HepG2 (cell line): Measurements from ENCODE around the gene SELENOS. TPM values are rescaled to one million over a fixed set of nuclear protein-coding genes. Genes with fewer than 3 reads are reported as not detected.

ENCODE experiments used
- ATAC-seq: fragments of 200-7000 bp; cut with Tn5 transposase; 3 replicates; pipeline ENCODE4 v1.9.1; 2020; ENCODE audit warnings: mild to moderate bottlenecking, moderate library complexity
- BruUV-seq: library from RNA; stranded (reverse); fragments of 400-500 nt; replicated peaks from 2 replicates; lab custom pipeline; 2021; lab: Mats Ljungman, UMichigan
- CTCF ChIA-PET: fragments of 300-600 bp; formaldehyde crosslinking; extraction: SDS; loops from one replicate; lab custom pipeline; 2021; ENCODE audit warnings: low total read pairs, inconsistent platforms, low intra/inter-chr PET ratio; lab: Yijun Ruan, JAX
- POLR2A ChIA-PET: fragments of 350-600 bp; sonication (Branson Sonifier 250); formaldehyde crosslinking; loops from one replicate; lab custom pipeline; 2020; ENCODE audit warnings: antibody characterized with exemption, inconsistent platforms; lab: Yijun Ruan, JAX
- DNase-seq: peaks from one replicate; pipeline ENCODE4 v3.0.0-alpha.2; 2015; ENCODE audit warnings: low spot score
- FAIRE-seq: peaks from 3 replicates; lab custom pipeline; 2011; peaks lifted over from hg19 to GRCh38; lab: Jason Lieb, UNC
- H2AFZ ChIP-seq: one replicate; pipeline ENCODE4 v1.6.1; 2011; ENCODE audit warnings: low read length, inconsistent platforms
- H3K27ac ChIP-seq: fragments of 300-600 bp; 3 replicates; pipeline ENCODE4 v1.8.0; 2011; ENCODE audit warnings: mixed run types, mild to moderate bottlenecking, mixed read lengths, low read length, inconsistent platforms; ENCODE audit not compliant: insufficient read depth; ENCODE audit errors: extremely low read length
- H3K27me3 ChIP-seq, 2 experiments: fragments of 200-600 bp in 1 of 2; 2 replicates in 1 of 2; 3 replicates in 1 of 2; pipeline versions ENCODE4 v1.6.0 to v1.8.0; 2011; ENCODE audit warnings: low read length in 2 of 2, mild to moderate bottlenecking in 2 of 2, moderate library complexity in 2 of 2, inconsistent platforms in 1 of 2; ENCODE audit not compliant: insufficient read depth in 2 of 2, control insufficient read depth in 1 of 2
- H3K36me3 ChIP-seq, 2 experiments: fragments of 200-600 bp in 1 of 2; replicated peaks in 1 of 2; 2 replicates in 1 of 2; 3 replicates in 1 of 2; pipeline versions ENCODE4 v1.5.1 to v1.8.0; 2011; ENCODE audit warnings: low read length in 2 of 2, inconsistent platforms in 1 of 2; ENCODE audit not compliant: insufficient read depth in 2 of 2, control insufficient read depth in 1 of 2
- H3K4me1 ChIP-seq: 2 replicates; pipeline ENCODE4 v1.5.1; 2012; ENCODE audit warnings: low read length, inconsistent platforms; ENCODE audit not compliant: insufficient read depth
- H3K4me2 ChIP-seq: 2 replicates; pipeline ENCODE4 v1.6.0; 2011; ENCODE audit warnings: low read depth, low read length, inconsistent platforms
- H3K4me3 ChIP-seq, 3 experiments: fragments of 200-600 bp in 1 of 3; sonication (generic), shearing (Covaris generic) in 1 of 3; replicated peaks in 1 of 3; 2 replicates each; pipeline ENCODE4 v1.5.1; 2011 to 2016; ENCODE audit warnings: low read length in 3 of 3, inconsistent platforms in 2 of 3, low read depth in 2 of 3, mild to moderate bottlenecking in 2 of 3, control low read depth in 1 of 3, mixed read lengths in 1 of 3; ENCODE audit not compliant: insufficient read depth in 1 of 3
- H3K79me2 ChIP-seq: one replicate; pipeline ENCODE4 v1.6.1; 2011; ENCODE audit warnings: low read length, inconsistent platforms; ENCODE audit not compliant: insufficient read depth
- H3K9ac ChIP-seq: 2 replicates; pipeline ENCODE4 v1.6.0; 2011; ENCODE audit warnings: mild to moderate bottlenecking, low read depth, low read length, inconsistent platforms; ENCODE audit not compliant: insufficient read depth
- H3K9me3 ChIP-seq: 2 replicates; pipeline ENCODE4 v1.5.1; 2012; ENCODE audit warnings: mild to moderate bottlenecking, low read length
- H4K20me1 ChIP-seq: 2 replicates; pipeline ENCODE4 v1.6.0; 2011; ENCODE audit warnings: inconsistent platforms, mild to moderate bottlenecking, low read length, moderate library complexity; ENCODE audit not compliant: insufficient read depth
- JUNB ChIP-seq: sonication (generic); formaldehyde crosslinking; IDR thresholded peaks from 2 replicates; pipeline ENCODE4 v1.8.0; 2022; ENCODE audit warnings: missing genetic modification reagents, mild to moderate bottlenecking, borderline replicate concordance
- ZBTB38 ChIP-seq: sonication (generic); formaldehyde crosslinking; IDR thresholded peaks from 2 replicates; pipeline ENCODE4 v1.5.1; 2020; ENCODE audit warnings: mild to moderate bottlenecking, missing genetic modification reagents
- ZFP36L1 ChIP-seq: sonication (generic); formaldehyde crosslinking; IDR thresholded peaks from 2 replicates; pipeline ENCODE4 v1.8.0; 2022; ENCODE audit warnings: mild to moderate bottlenecking, missing genetic modification reagents, moderate library complexity
- WGBS: methylation state at CpG from one replicate; pipeline ENCODE4 v1.1.6; 2017; ENCODE audit warnings: low lambda C conversion rate; 5-methylcytosine and 5-hydroxymethylcytosine counted together
- in situ Hi-C: cut with HindIII; loops from 2 replicates; pipeline ENCODE4 v1.10.0; 2017; ENCODE audit warnings: low pct_unique_long_range_greater_than_20kb; ENCODE audit not compliant: extremely low pct_ligation_motif_present
- intact Hi-C: fragments of 100-400 bp; cut with micrococcal nuclease; formaldehyde crosslinking; loops from one replicate; pipeline ENCODE4 v1.10.0; 2022; ENCODE audit not compliant: unreplicated experiment
- polyA plus RNA-seq, 8 experiments: library from polyadenylated mRNA; depleted of rRNA in 3 of 8; stranded (reverse) in 7 of 8; unstranded in 1 of 8; fragments of >200 nt; fragmentation: Illumina TruSeq in 4 of 8; extraction: Trizol in 4 of 8; gene quantifications; 2 replicates each; pipeline versions ENCODE4 v1.2.1 to v1.2.3, GENCODE V29; 2011 to 2016; ENCODE audit warnings: low read depth in 4 of 8, missing spikeins in 1 of 8, mixed read lengths in 1 of 8; ENCODE audit not compliant: insufficient read depth in 1 of 8
- total RNA-seq, 5 experiments: library from RNA; depleted of rRNA; stranded (reverse); fragments of >200 nt; fragmentation: Illumina TruSeq; extraction: Trizol; gene quantifications; 2 replicates each; pipeline ENCODE4 v1.2.3, GENCODE V29; 2016; ENCODE audit warnings: low read depth in 1 of 5
- TF ChIP-seq, protein P1 (sequence below): sonication (generic); formaldehyde crosslinking; IDR thresholded peaks from 2 replicates; pipeline ENCODE4 v1.4.0; 2020; ENCODE audit warnings: missing genetic modification reagents
- TF ChIP-seq, protein P2 (sequence below): sonication (generic); formaldehyde crosslinking; IDR thresholded peaks from 2 replicates; pipeline ENCODE4 v1.4.0; 2020; ENCODE audit warnings: missing genetic modification reagents
- TF ChIP-seq, protein P3 (sequence below): fragments of 450-650 bp; IDR thresholded peaks from 2 replicates; pipeline ENCODE4 v1.6.1; 2017
- TF ChIP-seq, protein P4 (sequence below): sonication (generic); formaldehyde crosslinking; IDR thresholded peaks from 2 replicates; pipeline ENCODE4 v1.5.0; 2020; ENCODE audit warnings: mild to moderate bottlenecking, missing genetic modification reagents, moderate library complexity

SELENOS gene
- total and polyA plus RNA-seq, 2 of the 13 experiments (the other 11 are each of a cell fraction or from before 2014, with no cell fraction given): 63.0 to 66.1 TPM

DNA sequence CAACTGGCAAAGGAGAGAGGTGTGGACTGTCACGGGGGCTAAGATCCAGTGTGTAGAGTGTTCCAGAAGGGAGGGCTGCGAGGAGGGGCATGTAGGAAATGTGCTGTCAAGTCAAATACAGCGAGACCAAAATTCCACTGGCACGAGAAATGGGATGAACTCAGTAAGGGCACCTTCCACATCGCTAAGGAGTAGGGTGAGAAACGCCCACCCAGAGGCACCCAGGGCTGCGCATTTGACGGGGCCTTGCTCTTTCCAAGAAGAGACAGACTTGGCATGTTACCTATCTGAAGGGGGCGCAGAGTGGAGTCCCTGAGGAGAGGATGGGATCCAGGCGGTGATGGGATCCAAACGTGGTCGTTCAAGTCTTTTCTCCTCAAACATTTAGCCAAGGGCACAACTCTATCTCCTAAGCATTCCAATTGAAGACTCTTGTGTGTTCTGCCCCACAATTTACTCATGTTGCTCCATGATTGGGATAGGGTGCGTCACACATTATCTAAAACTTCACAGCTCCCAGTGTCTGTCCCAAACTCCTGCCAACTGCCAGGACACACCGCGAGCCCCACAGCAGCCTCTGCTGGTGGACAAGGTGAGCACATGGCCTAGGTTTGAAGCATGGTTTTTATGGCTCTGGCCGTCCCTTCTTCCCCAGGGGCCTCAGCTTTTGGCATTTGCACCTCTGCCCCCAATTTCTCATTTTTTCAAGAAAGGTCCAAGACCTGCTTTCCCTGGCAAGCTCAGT lies 7.6 kb downstream of the SELENOS start:
- CTCF ChIA-PET: no interaction called here
- H3K36me3 ChIP-seq: peaks cover 10 to 44% of the 10 kb centered on the region in 2 experiments
- TF ChIP-seq ZBTB38 (peak; percentile 28; the same call in 1 of the 2 replicates), ZFP36L1 (CRISPR knock-in tag) (no peak), JUNB (no peak)
- TF ChIP-seq, protein P1, sequence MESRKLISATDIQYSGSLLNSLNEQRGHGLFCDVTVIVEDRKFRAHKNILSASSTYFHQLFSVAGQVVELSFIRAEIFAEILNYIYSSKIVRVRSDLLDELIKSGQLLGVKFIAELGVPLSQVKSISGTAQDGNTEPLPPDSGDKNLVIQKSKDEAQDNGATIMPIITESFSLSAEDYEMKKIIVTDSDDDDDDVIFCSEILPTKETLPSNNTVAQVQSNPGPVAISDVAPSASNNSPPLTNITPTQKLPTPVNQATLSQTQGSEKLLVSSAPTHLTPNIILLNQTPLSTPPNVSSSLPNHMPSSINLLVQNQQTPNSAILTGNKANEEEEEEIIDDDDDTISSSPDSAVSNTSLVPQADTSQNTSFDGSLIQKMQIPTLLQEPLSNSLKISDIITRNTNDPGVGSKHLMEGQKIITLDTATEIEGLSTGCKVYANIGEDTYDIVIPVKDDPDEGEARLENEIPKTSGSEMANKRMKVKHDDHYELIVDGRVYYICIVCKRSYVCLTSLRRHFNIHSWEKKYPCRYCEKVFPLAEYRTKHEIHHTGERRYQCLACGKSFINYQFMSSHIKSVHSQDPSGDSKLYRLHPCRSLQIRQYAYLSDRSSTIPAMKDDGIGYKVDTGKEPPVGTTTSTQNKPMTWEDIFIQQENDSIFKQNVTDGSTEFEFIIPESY: peak; percentile 100
- TF ChIP-seq, protein P2, sequence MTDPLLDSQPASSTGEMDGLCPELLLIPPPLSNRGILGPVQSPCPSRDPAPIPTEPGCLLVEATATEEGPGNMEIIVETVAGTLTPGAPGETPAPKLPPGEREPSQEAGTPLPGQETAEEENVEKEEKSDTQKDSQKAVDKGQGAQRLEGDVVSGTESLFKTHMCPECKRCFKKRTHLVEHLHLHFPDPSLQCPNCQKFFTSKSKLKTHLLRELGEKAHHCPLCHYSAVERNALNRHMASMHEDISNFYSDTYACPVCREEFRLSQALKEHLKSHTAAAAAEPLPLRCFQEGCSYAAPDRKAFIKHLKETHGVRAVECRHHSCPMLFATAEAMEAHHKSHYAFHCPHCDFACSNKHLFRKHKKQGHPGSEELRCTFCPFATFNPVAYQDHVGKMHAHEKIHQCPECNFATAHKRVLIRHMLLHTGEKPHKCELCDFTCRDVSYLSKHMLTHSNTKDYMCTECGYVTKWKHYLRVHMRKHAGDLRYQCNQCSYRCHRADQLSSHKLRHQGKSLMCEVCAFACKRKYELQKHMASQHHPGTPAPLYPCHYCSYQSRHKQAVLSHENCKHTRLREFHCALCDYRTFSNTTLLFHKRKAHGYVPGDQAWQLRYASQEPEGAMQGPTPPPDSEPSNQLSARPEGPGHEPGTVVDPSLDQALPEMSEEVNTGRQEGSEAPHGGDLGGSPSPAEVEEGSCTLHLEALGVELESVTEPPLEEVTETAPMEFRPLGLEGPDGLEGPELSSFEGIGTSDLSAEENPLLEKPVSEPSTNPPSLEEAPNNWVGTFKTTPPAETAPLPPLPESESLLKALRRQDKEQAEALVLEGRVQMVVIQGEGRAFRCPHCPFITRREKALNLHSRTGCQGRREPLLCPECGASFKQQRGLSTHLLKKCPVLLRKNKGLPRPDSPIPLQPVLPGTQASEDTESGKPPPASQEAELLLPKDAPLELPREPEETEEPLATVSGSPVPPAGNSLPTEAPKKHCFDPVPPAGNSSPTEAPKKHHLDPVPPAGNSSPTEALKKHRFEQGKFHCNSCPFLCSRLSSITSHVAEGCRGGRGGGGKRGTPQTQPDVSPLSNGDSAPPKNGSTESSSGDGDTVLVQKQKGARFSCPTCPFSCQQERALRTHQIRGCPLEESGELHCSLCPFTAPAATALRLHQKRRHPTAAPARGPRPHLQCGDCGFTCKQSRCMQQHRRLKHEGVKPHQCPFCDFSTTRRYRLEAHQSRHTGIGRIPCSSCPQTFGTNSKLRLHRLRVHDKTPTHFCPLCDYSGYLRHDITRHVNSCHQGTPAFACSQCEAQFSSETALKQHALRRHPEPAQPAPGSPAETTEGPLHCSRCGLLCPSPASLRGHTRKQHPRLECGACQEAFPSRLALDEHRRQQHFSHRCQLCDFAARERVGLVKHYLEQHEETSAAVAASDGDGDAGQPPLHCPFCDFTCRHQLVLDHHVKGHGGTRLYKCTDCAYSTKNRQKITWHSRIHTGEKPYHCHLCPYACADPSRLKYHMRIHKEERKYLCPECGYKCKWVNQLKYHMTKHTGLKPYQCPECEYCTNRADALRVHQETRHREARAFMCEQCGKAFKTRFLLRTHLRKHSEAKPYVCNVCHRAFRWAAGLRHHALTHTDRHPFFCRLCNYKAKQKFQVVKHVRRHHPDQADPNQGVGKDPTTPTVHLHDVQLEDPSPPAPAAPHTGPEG (CRISPR knock-in tag): no peak
- TF ChIP-seq, protein P3, sequence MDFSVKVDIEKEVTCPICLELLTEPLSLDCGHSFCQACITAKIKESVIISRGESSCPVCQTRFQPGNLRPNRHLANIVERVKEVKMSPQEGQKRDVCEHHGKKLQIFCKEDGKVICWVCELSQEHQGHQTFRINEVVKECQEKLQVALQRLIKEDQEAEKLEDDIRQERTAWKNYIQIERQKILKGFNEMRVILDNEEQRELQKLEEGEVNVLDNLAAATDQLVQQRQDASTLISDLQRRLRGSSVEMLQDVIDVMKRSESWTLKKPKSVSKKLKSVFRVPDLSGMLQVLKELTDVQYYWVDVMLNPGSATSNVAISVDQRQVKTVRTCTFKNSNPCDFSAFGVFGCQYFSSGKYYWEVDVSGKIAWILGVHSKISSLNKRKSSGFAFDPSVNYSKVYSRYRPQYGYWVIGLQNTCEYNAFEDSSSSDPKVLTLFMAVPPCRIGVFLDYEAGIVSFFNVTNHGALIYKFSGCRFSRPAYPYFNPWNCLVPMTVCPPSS: no peak
- TF ChIP-seq, protein P4, sequence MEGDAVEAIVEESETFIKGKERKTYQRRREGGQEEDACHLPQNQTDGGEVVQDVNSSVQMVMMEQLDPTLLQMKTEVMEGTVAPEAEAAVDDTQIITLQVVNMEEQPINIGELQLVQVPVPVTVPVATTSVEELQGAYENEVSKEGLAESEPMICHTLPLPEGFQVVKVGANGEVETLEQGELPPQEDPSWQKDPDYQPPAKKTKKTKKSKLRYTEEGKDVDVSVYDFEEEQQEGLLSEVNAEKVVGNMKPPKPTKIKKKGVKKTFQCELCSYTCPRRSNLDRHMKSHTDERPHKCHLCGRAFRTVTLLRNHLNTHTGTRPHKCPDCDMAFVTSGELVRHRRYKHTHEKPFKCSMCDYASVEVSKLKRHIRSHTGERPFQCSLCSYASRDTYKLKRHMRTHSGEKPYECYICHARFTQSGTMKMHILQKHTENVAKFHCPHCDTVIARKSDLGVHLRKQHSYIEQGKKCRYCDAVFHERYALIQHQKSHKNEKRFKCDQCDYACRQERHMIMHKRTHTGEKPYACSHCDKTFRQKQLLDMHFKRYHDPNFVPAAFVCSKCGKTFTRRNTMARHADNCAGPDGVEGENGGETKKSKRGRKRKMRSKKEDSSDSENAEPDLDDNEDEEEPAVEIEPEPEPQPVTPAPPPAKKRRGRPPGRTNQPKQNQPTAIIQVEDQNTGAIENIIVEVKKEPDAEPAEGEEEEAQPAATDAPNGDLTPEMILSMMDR: peak; percentile 63

More for the DNA sequence above, 7.6 kb downstream of the SELENOS start:
- BruUV-seq: no TSS peak
- no peak overlapping the region for H3K27ac ChIP-seq
- POLR2A ChIA-PET: no interaction called here
- H2AFZ ChIP-seq: no peak overlapping the region
- FAIRE-seq: no peak
- ATAC-seq: peak; percentile 72
- H3K4me2 ChIP-seq: no peak overlapping the region
- no peak for DNase-seq
- H3K27me3 ChIP-seq: peaks cover 0 to 3% of the 10 kb centered on the region in 2 experiments; a peak in 2 of 5 replicates
- no peak overlapping the region for H3K4me3 ChIP-seq
- H4K20me1 ChIP-seq: no peaks in the 10 kb centered on the region; the same call in 1 of the 2 replicates
- H3K79me2 ChIP-seq: no peaks in the 10 kb centered on the region
- in situ Hi-C loops (loop anchor here (25.0 kb wide), 2 partner anchors 357 to 607 kb away; partner anchors contain the start of gene LRRK1), intact Hi-C loops (no loop called here)
- WGBS: 94% methylated on average over 12 of the region's 16 CpGs
- H3K9me3 ChIP-seq: no peaks in the 10 kb centered on the region
- H3K4me1 ChIP-seq: no peaks in the 10 kb centered on the region
- H3K9ac ChIP-seq: no peak overlapping the region
